GM21515 (cell line): ENCODE results near the gene SLC16A3.

ENCODE experiments used
- ATAC-seq: cut with Tn5 transposase; IDR thresholded peaks from one replicate; pipeline ENCODE4 v1.9.1; 2021; ENCODE audit not compliant: unreplicated experiment

SLC16A3 gene

GRCh38 chr17:82280537-82280936 is 51.7 kb downstream of the SLC16A3 start:
- ATAC-seq = no peak

- no peak for ATAC-seq
Measured at GRCh38 chr17:82281076-82281475, 52.2 kb downstream of the SLC16A3 start.

GRCh38 chr17:82281502-82282238 is 52.8 kb downstream of the SLC16A3 start:
- ATAC-seq = no peak

- ATAC-seq = no peak
Measured at GRCh38 chr17:82282239-82283207, 53.7 kb downstream of the SLC16A3 start.

- ATAC-seq = no peak
Measured at GRCh38 chr17:82283208-82283749, 54.4 kb downstream of the SLC16A3 start.

GRCh38 chr17:82285141-82285540 is 56.3 kb downstream of the SLC16A3 start:
- no peak for ATAC-seq

GRCh38 chr17:82287013-82287867 is 58.4 kb downstream of the SLC16A3 start:
- ATAC-seq = no peak

- no peak for ATAC-seq
Measured at GRCh38 chr17:82287868-82288801, 59.3 kb downstream of the SLC16A3 start.
